GM23338 (cell line): Measurements from ENCODE around the gene NVL.

Experiments
- CREB1 ChIP-seq: fragments of 250-450 bp; sonication (Bioruptor Pico); IDR thresholded peaks from 2 replicates; pipeline ENCODE4 v1.5.0; 2020; ENCODE audit warnings: low read depth, mild to moderate bottlenecking, moderate library complexity
- EZH2 ChIP-seq: fragments of 200-600 bp; sonication (generic); IDR thresholded peaks from one replicate; pipeline ENCODE4 v1.8.0; 2017; ENCODE audit warnings: antibody characterized with exemption, mild to moderate bottlenecking, low read depth; ENCODE audit not compliant: unreplicated experiment
- EZH2phosphoT487 ChIP-seq: fragments of 200-600 bp; sonication (generic); IDR thresholded peaks from one replicate; pipeline ENCODE4 v1.8.1; 2018; ENCODE audit warnings: antibody characterized with exemption; ENCODE audit not compliant: unreplicated experiment
- JUNB ChIP-seq: IDR thresholded peaks from one replicate; pipeline ENCODE4 v1.6.1; 2016; ENCODE audit warnings: antibody characterized with exemption; ENCODE audit not compliant: unreplicated experiment
- NANOG ChIP-seq: IDR thresholded peaks from 2 replicates; pipeline ENCODE4 v1.6.1; 2016; ENCODE audit warnings: antibody characterized with exemption, borderline replicate concordance
- POLR2AphosphoS5 ChIP-seq: IDR thresholded peaks from 2 replicates; pipeline ENCODE4 v1.6.1; 2016; ENCODE audit warnings: antibody characterized with exemption, low read depth
- TF ChIP-seq, protein P1 (sequence below), 2 experiments: fragments of 200-600 bp in 1 of 2; sonication (generic) in 1 of 2; conservative IDR thresholded peaks; 2 replicates each; pipeline versions ENCODE4 v1.5.1 to v1.6.1; 2016 to 2017; ENCODE audit warnings: antibody characterized with exemption in 2 of 2, low read depth in 2 of 2, mild to moderate bottlenecking in 2 of 2, moderate library complexity in 1 of 2
- TF ChIP-seq, protein P2 (sequence below): IDR thresholded peaks from one replicate; pipeline ENCODE4 v1.6.1; 2018; ENCODE audit warnings: antibody characterized with exemption; ENCODE audit not compliant: unreplicated experiment

DNA sequence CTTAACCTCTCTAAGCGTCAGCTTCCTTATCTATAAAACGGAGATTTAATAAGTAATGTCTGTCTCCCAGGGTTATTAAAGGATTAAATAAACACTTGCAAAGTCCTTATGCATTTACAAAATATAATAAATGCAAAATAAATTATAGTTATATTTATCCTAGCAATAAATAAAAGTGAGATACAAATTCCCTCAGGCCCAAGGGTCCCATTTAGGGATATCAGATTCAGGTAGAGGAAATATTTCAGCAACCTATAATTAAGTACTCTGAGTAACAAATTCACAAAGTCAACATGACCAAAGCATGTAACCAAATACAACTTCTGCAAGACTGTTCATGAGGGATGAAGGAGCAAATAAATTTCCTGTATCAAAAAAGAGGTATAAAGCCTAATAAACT lies 17.9 kb downstream of the NVL start:
- TF ChIP-seq, protein P1, sequence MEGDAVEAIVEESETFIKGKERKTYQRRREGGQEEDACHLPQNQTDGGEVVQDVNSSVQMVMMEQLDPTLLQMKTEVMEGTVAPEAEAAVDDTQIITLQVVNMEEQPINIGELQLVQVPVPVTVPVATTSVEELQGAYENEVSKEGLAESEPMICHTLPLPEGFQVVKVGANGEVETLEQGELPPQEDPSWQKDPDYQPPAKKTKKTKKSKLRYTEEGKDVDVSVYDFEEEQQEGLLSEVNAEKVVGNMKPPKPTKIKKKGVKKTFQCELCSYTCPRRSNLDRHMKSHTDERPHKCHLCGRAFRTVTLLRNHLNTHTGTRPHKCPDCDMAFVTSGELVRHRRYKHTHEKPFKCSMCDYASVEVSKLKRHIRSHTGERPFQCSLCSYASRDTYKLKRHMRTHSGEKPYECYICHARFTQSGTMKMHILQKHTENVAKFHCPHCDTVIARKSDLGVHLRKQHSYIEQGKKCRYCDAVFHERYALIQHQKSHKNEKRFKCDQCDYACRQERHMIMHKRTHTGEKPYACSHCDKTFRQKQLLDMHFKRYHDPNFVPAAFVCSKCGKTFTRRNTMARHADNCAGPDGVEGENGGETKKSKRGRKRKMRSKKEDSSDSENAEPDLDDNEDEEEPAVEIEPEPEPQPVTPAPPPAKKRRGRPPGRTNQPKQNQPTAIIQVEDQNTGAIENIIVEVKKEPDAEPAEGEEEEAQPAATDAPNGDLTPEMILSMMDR (conservative IDR thresholded peaks at IDR 0.05; ENCODE audit: low read depth in 2 of 2): no peak
- TF ChIP-seq, protein P2, sequence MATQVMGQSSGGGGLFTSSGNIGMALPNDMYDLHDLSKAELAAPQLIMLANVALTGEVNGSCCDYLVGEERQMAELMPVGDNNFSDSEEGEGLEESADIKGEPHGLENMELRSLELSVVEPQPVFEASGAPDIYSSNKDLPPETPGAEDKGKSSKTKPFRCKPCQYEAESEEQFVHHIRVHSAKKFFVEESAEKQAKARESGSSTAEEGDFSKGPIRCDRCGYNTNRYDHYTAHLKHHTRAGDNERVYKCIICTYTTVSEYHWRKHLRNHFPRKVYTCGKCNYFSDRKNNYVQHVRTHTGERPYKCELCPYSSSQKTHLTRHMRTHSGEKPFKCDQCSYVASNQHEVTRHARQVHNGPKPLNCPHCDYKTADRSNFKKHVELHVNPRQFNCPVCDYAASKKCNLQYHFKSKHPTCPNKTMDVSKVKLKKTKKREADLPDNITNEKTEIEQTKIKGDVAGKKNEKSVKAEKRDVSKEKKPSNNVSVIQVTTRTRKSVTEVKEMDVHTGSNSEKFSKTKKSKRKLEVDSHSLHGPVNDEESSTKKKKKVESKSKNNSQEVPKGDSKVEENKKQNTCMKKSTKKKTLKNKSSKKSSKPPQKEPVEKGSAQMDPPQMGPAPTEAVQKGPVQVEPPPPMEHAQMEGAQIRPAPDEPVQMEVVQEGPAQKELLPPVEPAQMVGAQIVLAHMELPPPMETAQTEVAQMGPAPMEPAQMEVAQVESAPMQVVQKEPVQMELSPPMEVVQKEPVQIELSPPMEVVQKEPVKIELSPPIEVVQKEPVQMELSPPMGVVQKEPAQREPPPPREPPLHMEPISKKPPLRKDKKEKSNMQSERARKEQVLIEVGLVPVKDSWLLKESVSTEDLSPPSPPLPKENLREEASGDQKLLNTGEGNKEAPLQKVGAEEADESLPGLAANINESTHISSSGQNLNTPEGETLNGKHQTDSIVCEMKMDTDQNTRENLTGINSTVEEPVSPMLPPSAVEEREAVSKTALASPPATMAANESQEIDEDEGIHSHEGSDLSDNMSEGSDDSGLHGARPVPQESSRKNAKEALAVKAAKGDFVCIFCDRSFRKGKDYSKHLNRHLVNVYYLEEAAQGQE: no peak
- no peak for TF ChIP-seq EZH2
- TF ChIP-seq CREB1: no peak
- no peak for TF ChIP-seq POLR2AphosphoS5
- no peak for TF ChIP-seq EZH2phosphoT487
- no peak for TF ChIP-seq JUNB
- no peak for TF ChIP-seq NANOG
